Measurements from ENCODE around the gene MAOA.

The MAOA gene

GRCh38 chrX:43758044-43758443 is 101.9 kb downstream of the MAOA start:
- Histone ChIP-seq H3K4me1 (ENCODE audit: low read length) (no peaks in the 10 kb centered on the region), H3K9ac (ENCODE audit: low read length) (no peak overlapping the region), H4K20me1 (ENCODE audit: insufficient read depth, low read length) (no peaks in the 10 kb centered on the region), H3K4me3 (ENCODE audit: low read length) (no peak overlapping the region), H3F3A (ENCODE audit: insufficient read depth, low read length) (no peaks in the 10 kb centered on the region), H3K27me3 (replicated peaks; ENCODE audit: insufficient read depth, low read length) (no peaks in the 10 kb centered on the region), H3K9me3 (replicated peaks; ENCODE audit: insufficient read depth, low read length) (no peaks in the 10 kb centered on the region), H3K79me2 (ENCODE audit: low read length) (no peaks in the 10 kb centered on the region), H3K4me2 (ENCODE audit: low read depth, low read length) (no peak overlapping the region), H3K9me2 (replicated peaks; ENCODE audit: insufficient read depth, low read length) (no peaks in the 10 kb centered on the region), H3K27ac (ENCODE audit: low read length) (no peak overlapping the region), H3K36me3 (replicated peaks; ENCODE audit: insufficient read depth, low read length) (no peaks in the 10 kb centered on the region), H2AFZ (ENCODE audit: low read length) (no peak overlapping the region)
- TF ChIP-seq EZH2phosphoT487 (IDR thresholded peaks at IDR 0.05; ENCODE audit: low read length), result no peak
- TF ChIP-seq EZH2 (optimal IDR thresholded peaks at IDR 0.05; ENCODE audit: low read depth, low read length), result no peak
- no peak for TF ChIP-seq CTCF (IDR thresholded peaks at IDR 0.05; ENCODE audit: low read length)
- no peak for DNase-seq

GRCh38 chrX:43785930-43786591 is 130.0 kb downstream of the MAOA start:
- Histone ChIP-seq H3K27me3 (replicated peaks; ENCODE audit: insufficient read depth, low read length) (no peaks in the 10 kb centered on the region), H3K9me3 (replicated peaks; ENCODE audit: insufficient read depth, low read length) (no peaks in the 10 kb centered on the region), H3K4me2 (ENCODE audit: low read depth, low read length) (no peak overlapping the region), H3K4me1 (ENCODE audit: low read length) (no peaks in the 10 kb centered on the region), H3K27ac (ENCODE audit: low read length) (no peak overlapping the region), H3K9ac (ENCODE audit: low read length) (no peak overlapping the region), H2AFZ (ENCODE audit: low read length) (no peak overlapping the region), H3K4me3 (ENCODE audit: low read length) (no peak overlapping the region), H3F3A (ENCODE audit: insufficient read depth, low read length) (no peaks in the 10 kb centered on the region), H3K9me2 (replicated peaks; ENCODE audit: insufficient read depth, low read length) (no peaks in the 10 kb centered on the region), H4K20me1 (ENCODE audit: insufficient read depth, low read length) (no peaks in the 10 kb centered on the region), H3K79me2 (ENCODE audit: low read length) (no peaks in the 10 kb centered on the region), H3K36me3 (replicated peaks; ENCODE audit: insufficient read depth, low read length) (no peaks in the 10 kb centered on the region)
- no peak for TF ChIP-seq EZH2 (optimal IDR thresholded peaks at IDR 0.05; ENCODE audit: low read depth, low read length)
- TF ChIP-seq EZH2phosphoT487 (IDR thresholded peaks at IDR 0.05; ENCODE audit: low read length), result no peak
- no peak for TF ChIP-seq CTCF (IDR thresholded peaks at IDR 0.05; ENCODE audit: low read length)
- no peak for DNase-seq

Data from MM.1S (cell line).